ENCODE measurements around the gene NFU1. TPM values are rescaled to one million over a fixed set of nuclear protein-coding genes. Genes with fewer than 3 reads are reported as not detected.
A peak's percentile ranks its signal among the peaks of the same experiment; 100 is the strongest.
"Not testable (repeated sequence)": the region's sequence is repeated elsewhere in the genome, so short reads cannot be mapped to it uniquely, and the experiment has no call there.

Gene NFU1
- total RNA-seq, 1 experiment from 2014 or later, result 70.2 TPM

- no peak for DNase-seq (ENCODE audit: extremely low read depth, low read depth)
Measured at GRCh38 chr2:69452687-69453086, 15.5 kb upstream of the NFU1 start.

GRCh38 chr2:69450735-69451416, 13.6 kb upstream of the NFU1 start:
- no peak for DNase-seq (ENCODE audit: extremely low read depth, low read depth)

GRCh38 chr2:69449906-69450305, 12.7 kb upstream of the NFU1 start:
- DNase-seq (ENCODE audit: extremely low read depth, low read depth), result no peak

GRCh38 chr2:69443673-69444072, 6.4 kb upstream of the NFU1 start:
- DNase-seq (ENCODE audit: extremely low read depth, low read depth), result not testable (repeated sequence)

- DNase-seq (ENCODE audit: extremely low read depth, low read depth), result not testable (repeated sequence)
Measured at GRCh38 chr2:69439499-69439898, 2.3 kb upstream of the NFU1 start.

GRCh38 chr2:69438580-69438979, 1.3 kb upstream of the NFU1 start:
- no peak for DNase-seq (ENCODE audit: extremely low read depth, low read depth)

GRCh38 chr2:69437751-69438154, 518 bp upstream of the NFU1 start:
- peak; percentile 11 for DNase-seq (ENCODE audit: extremely low read depth, low read depth)

- no peak for DNase-seq (ENCODE audit: extremely low read depth, low read depth)
Measured at GRCh38 chr2:69436596-69436937, 668 bp downstream of the NFU1 start.

- no peak for DNase-seq (ENCODE audit: extremely low read depth, low read depth)
Measured at GRCh38 chr2:69434753-69435152, 2.5 kb downstream of the NFU1 start.

- no peak for DNase-seq (ENCODE audit: extremely low read depth, low read depth)
Measured at GRCh38 chr2:69429491-69430183, 7.6 kb downstream of the NFU1 start.

GRCh38 chr2:69428981-69429380, 8.3 kb downstream of the NFU1 start:
- no peak for DNase-seq (ENCODE audit: extremely low read depth, low read depth)

- no peak for DNase-seq (ENCODE audit: extremely low read depth, low read depth)
Measured at GRCh38 chr2:69424419-69424818, 12.8 kb downstream of the NFU1 start.

- no peak for DNase-seq (ENCODE audit: extremely low read depth, low read depth)
Measured at GRCh38 chr2:69422198-69422597, 15.0 kb downstream of the NFU1 start.

- DNase-seq (ENCODE audit: extremely low read depth, low read depth), result not testable (repeated sequence)
Measured at GRCh38 chr2:69419111-69419510, 18.1 kb downstream of the NFU1 start.

GRCh38 chr2:69416147-69416546, 21.1 kb downstream of the NFU1 start:
- no peak for DNase-seq (ENCODE audit: extremely low read depth, low read depth)

- no peak for DNase-seq (ENCODE audit: extremely low read depth, low read depth)
Measured at GRCh38 chr2:69411120-69411519, 26.1 kb downstream of the NFU1 start.

GRCh38 chr2:69405306-69405705, 31.9 kb downstream of the NFU1 start:
- no peak for DNase-seq (ENCODE audit: extremely low read depth, low read depth)

- DNase-seq (ENCODE audit: extremely low read depth, low read depth), result no peak
Measured at GRCh38 chr2:69400121-69400520, 37.1 kb downstream of the NFU1 start.

- DNase-seq (ENCODE audit: extremely low read depth, low read depth), result no peak
Measured at GRCh38 chr2:69397234-69397633, 40.0 kb downstream of the NFU1 start.

- DNase-seq (ENCODE audit: extremely low read depth, low read depth), result no peak
Measured at GRCh38 chr2:69395866-69396265, 41.4 kb downstream of the NFU1 start.

- no peak for DNase-seq (ENCODE audit: extremely low read depth, low read depth)
Measured at GRCh38 chr2:69393963-69394362, 43.3 kb downstream of the NFU1 start.

GRCh38 chr2:69390471-69390870, 46.8 kb downstream of the NFU1 start:
- no peak for DNase-seq (ENCODE audit: extremely low read depth, low read depth)

- no peak for DNase-seq (ENCODE audit: extremely low read depth, low read depth)
Measured at GRCh38 chr2:69390001-69390400, 47.2 kb downstream of the NFU1 start.

Data from NCI-H460 (cell line).